ENCODE measurements around the gene PMEPA1.

Gene PMEPA1

GRCh38 chr20:57609842-57610167 lies 100.0 kb downstream of the PMEPA1 start:
- DNase-seq (ENCODE audit: low read depth, low spot score) = no peak

DNA sequence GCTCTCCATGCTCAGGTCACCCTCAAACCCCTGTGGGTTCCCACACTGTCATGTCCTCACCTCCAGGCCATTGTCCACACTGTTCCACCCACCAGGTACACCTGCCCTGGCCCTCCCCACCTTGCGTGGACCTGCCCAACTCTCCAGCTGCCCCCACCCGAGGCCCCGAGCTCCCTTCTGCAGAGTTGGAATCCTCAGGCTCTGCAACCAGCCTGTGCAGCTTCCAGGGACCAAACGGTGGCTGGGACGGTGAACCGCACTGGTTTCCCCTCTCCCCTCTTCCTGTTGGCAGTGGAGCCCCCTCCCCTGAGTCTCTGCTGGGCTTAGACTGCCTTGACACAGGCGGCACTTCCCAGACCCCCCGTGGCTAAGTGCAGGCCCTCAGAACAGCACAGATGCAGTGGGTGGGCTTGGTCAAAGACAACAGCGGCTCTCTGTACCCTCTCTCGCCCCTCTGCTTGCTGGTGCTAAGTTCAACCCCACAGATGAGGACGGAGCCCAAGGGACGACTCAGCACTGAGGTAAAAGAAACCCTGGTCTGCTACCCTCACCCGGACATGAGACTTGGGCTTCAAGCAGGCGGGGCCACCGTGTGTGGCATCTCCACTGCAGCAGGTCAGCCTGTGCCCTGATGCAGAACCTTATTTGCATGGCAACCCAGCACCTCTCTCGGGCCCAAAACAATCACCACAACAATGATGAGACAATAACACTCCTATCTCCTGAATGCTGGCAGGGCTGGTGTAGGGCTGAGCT lies 100.6 kb downstream of the PMEPA1 start:
- DNase-seq (ENCODE audit: low read depth, low spot score) = no peak

GRCh38 chr20:57608516-57608915 lies 101.3 kb downstream of the PMEPA1 start:
- DNase-seq (ENCODE audit: low read depth, low spot score) = no peak

DNA sequence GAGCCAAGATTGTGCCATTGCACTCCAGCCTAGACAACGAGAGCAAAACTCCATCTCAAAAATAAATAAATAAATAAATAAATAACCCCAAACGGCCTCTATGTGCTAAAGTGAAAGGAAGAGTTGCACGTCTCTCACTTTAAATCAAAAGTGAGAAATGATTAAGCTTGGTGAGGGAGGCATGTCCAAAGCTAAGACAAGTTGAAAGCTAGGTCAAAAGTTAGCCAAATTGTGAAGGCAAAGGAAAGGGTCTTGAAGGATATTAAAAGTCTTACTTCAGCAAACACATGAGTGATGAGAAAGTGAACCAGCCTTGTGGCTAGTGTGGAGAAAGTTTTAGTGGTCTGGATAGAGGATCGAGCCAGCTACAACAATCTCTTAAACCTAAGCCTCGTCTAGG lies 103.9 kb downstream of the PMEPA1 start:
- no peak for DNase-seq (ENCODE audit: low read depth, low spot score)

GRCh38 chr20:57605045-57605444 lies 104.8 kb downstream of the PMEPA1 start:
- no peak for DNase-seq (ENCODE audit: low read depth, low spot score)

GRCh38 chr20:57603120-57603519 lies 106.7 kb downstream of the PMEPA1 start:
- no peak for DNase-seq (ENCODE audit: low read depth, low spot score)

DNA sequence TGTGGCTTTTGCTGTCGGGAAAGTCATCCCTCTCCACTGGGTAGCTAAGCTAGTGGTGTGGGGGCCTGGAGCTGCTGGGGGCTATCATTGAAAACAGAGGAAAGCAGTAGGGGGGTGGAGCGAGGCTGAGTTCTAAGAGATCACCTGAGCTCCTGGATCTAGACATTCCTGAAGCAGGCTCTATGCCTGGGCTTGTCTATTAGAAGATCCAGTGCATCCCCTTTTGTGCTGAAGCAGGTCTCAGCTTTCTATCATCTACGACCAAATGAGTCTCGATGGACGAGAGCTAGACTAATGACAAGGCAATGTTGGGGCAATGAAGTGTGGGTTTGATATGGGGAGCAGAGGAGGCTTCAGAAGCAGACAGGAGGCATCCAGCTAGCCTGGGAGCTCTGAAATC lies 108.1 kb downstream of the PMEPA1 start:
- DNase-seq (ENCODE audit: low read depth, low spot score) = no peak

- no peak for DNase-seq (ENCODE audit: low read depth, low spot score)
Measured at GRCh38 chr20:57601211-57601570, 108.6 kb downstream of the PMEPA1 start.

- DNase-seq (ENCODE audit: low read depth, low spot score) = no peak
Measured at GRCh38 chr20:57600320-57601210, 109.2 kb downstream of the PMEPA1 start.

GRCh38 chr20:57598491-57598890 lies 111.3 kb downstream of the PMEPA1 start:
- DNase-seq (ENCODE audit: low read depth, low spot score) = no peak

Measured in brain pericyte (primary cell).